CD4-positive, alpha-beta T cell treated with Interleukin-6 at 100 ng/mL for 8 hours (primary cell): ENCODE measurements around the gene KRTAP29-1.

Experiments used
- DNase-seq: peaks from one replicate; pipeline ENCODE4 v3.0.0-alpha.2; 2020; ENCODE audit warnings: mixed read lengths, low spot score

Gene KRTAP29-1

GRCh38 chr17:41327411-41328120 lies 24.9 kb upstream of the KRTAP29-1 start:
- no peak for DNase-seq

GRCh38 chr17:41326173-41327145 lies 23.8 kb upstream of the KRTAP29-1 start:
- DNase-seq, result peak; percentile 59

- no peak for DNase-seq
These were observed 23.0 kb upstream of the KRTAP29-1 start for GRCh38 chr17:41325611-41326010.

GRCh38 chr17:41325126-41325525 lies 22.5 kb upstream of the KRTAP29-1 start:
- DNase-seq, result no peak

GRCh38 chr17:41324180-41325075 lies 21.8 kb upstream of the KRTAP29-1 start:
- DNase-seq, result peak; percentile 25

GRCh38 chr17:41322903-41323895 lies 20.5 kb upstream of the KRTAP29-1 start:
- no peak for DNase-seq

GRCh38 chr17:41322094-41322902 lies 19.6 kb upstream of the KRTAP29-1 start:
- DNase-seq, result peak; percentile 61

- DNase-seq, result no peak
These were observed 15.6 kb upstream of the KRTAP29-1 start for GRCh38 chr17:41318231-41318630.

- no peak for DNase-seq
These were observed 13.3 kb upstream of the KRTAP29-1 start for GRCh38 chr17:41315814-41316445.

- no peak for DNase-seq
These were observed 12.6 kb upstream of the KRTAP29-1 start, which contains the start of gene KRTAP17-1 for GRCh38 chr17:41315204-41315794. TSS of gene KRTAP17-1 (minus strand) at chr17:41315710. CDS start at chr17:41315650, 60 bp downstream.

GRCh38 chr17:41311111-41311510 lies 8.5 kb upstream of the KRTAP29-1 start:
- no peak for DNase-seq

GRCh38 chr17:41308918-41309359 lies 6.3 kb upstream of the KRTAP29-1 start, which contains the start of gene KRTAP16-1:
TSS of gene KRTAP16-1 (minus strand) at chr17:41309309. CDS start at chr17:41309253, 56 bp downstream.
- no peak for DNase-seq

GRCh38 chr17:41308251-41308917 lies 5.7 kb upstream of the KRTAP29-1 start:
- DNase-seq, result peak; percentile 96

- no peak for DNase-seq
These were observed 5.0 kb upstream of the KRTAP29-1 start for GRCh38 chr17:41307647-41308046.

- DNase-seq, result no peak
These were observed 1.4 kb upstream of the KRTAP29-1 start for GRCh38 chr17:41304091-41304490.

- DNase-seq, result no peak
These were observed 330 bp upstream of the KRTAP29-1 start for GRCh38 chr17:41302981-41303380.

GRCh38 chr17:41301204-41301790 lies 1.4 kb downstream of the KRTAP29-1 start:
- DNase-seq, result no peak
